Skin epidermis (tissue), 12 donors: ENCODE results near the gene CITED4.

Experiments used
- H3K27ac ChIP-seq, 21 experiments: fragments of 200-600 bp; sonication (generic) in 11 of 21; one replicate each; pipeline ENCODE4 v1.5.0; 2020; ENCODE audit warnings: mild to moderate bottlenecking in 3 of 21, inconsistent platforms in 2 of 21, moderate library complexity in 2 of 21
- H3K4me3 ChIP-seq, 7 experiments: fragments of 200-600 bp; sonication (generic) in 2 of 7; one replicate each; pipeline ENCODE4 v1.5.0; 2020; ENCODE audit warnings: inconsistent platforms in 2 of 7, mild to moderate bottlenecking in 2 of 7, moderate library complexity in 1 of 7

The CITED4 gene

GRCh38 chr1:40838980-40839942, 22.9 kb downstream of the CITED4 start:
- H3K27ac ChIP-seq, result no peak overlapping the region
- H3K4me3 ChIP-seq, result no peak overlapping the region

- no peak overlapping the region for H3K4me3 ChIP-seq
- H3K27ac ChIP-seq, result no peak overlapping the region
Measured at GRCh38 chr1:40838045-40838979, 23.9 kb downstream of the CITED4 start.

- Histone ChIP-seq H3K27ac (no peak overlapping the region), H3K4me3 (no peak overlapping the region)
Measured at GRCh38 chr1:40837601-40838000, 24.6 kb downstream of the CITED4 start.

- Histone ChIP-seq H3K27ac (no peak overlapping the region), H3K4me3 (no peak overlapping the region)
Measured at GRCh38 chr1:40836283-40836682, 25.9 kb downstream of the CITED4 start.

- H3K4me3 ChIP-seq, result no peak overlapping the region
- no peak overlapping the region for H3K27ac ChIP-seq
Measured at GRCh38 chr1:40834968-40835545, 27.1 kb downstream of the CITED4 start.

- no peak overlapping the region for H3K4me3 ChIP-seq
Measured at GRCh38 chr1:40833979-40834378, 28.2 kb downstream of the CITED4 start.

GRCh38 chr1:40831001-40831732, 31.0 kb downstream of the CITED4 start:
- Histone ChIP-seq H3K4me3 (no peak overlapping the region), H3K27ac (no peak overlapping the region)

More at GRCh38 chr1:40833979-40834378, 28.2 kb downstream of the CITED4 start:
- no peak overlapping the region for H3K27ac ChIP-seq

GRCh38 chr1:40830419-40830943, 31.7 kb downstream of the CITED4 start:
- no peak overlapping the region for H3K27ac ChIP-seq
- H3K4me3 ChIP-seq, result no peak overlapping the region

- no peak overlapping the region for H3K4me3 ChIP-seq
- H3K27ac ChIP-seq, result no peak overlapping the region
Measured at GRCh38 chr1:40829631-40830245, 32.4 kb downstream of the CITED4 start.

- Histone ChIP-seq H3K27ac (no peak overlapping the region), H3K4me3 (no peak overlapping the region)
Measured at GRCh38 chr1:40825996-40826395, 36.2 kb downstream of the CITED4 start.

- H3K27ac ChIP-seq, result no peak overlapping the region
- H3K4me3 ChIP-seq, result no peak overlapping the region
Measured at GRCh38 chr1:40825435-40825788, 36.8 kb downstream of the CITED4 start.

- Histone ChIP-seq H3K27ac (no peak overlapping the region), H3K4me3 (no peak overlapping the region)
Measured at GRCh38 chr1:40824591-40825434, 37.4 kb downstream of the CITED4 start.

GRCh38 chr1:40823983-40824382, 38.2 kb downstream of the CITED4 start:
- H3K27ac ChIP-seq, result no peak overlapping the region
- no peak overlapping the region for H3K4me3 ChIP-seq

GRCh38 chr1:40823345-40823744, 38.8 kb downstream of the CITED4 start:
- Histone ChIP-seq H3K4me3 (no peak overlapping the region), H3K27ac (no peak overlapping the region)

GRCh38 chr1:40822890-40823289, 39.3 kb downstream of the CITED4 start:
- H3K27ac ChIP-seq, result no peak overlapping the region

GRCh38 chr1:40820911-40821693, 41.1 kb downstream of the CITED4 start:
- H3K27ac ChIP-seq, result no peak overlapping the region

More at GRCh38 chr1:40822890-40823289, 39.3 kb downstream of the CITED4 start:
- H3K4me3 ChIP-seq, result no peak overlapping the region

GRCh38 chr1:40820251-40820797, 41.8 kb downstream of the CITED4 start:
- Histone ChIP-seq H3K27ac (no peak overlapping the region), H3K4me3 (no peak overlapping the region)

More at GRCh38 chr1:40820911-40821693, 41.1 kb downstream of the CITED4 start:
- H3K4me3 ChIP-seq, result no peak overlapping the region
